ENCODE measurements around the gene MICAL1.
"Not testable (repeated sequence)": the region's sequence is repeated elsewhere in the genome, so short reads cannot be mapped to it uniquely, and the experiment has no call there.

Gene MICAL1

GRCh38 chr6:109474995-109475394 is 19.4 kb upstream of the MICAL1 start:
- no peak for DNase-seq

GRCh38 chr6:109473120-109473519 is 17.5 kb upstream of the MICAL1 start:
- no peak for DNase-seq

- no peak for DNase-seq
Measured at GRCh38 chr6:109472132-109472995, 16.8 kb upstream of the MICAL1 start.

- no peak for DNase-seq
Measured at GRCh38 chr6:109471105-109471810, 15.7 kb upstream of the MICAL1 start.

- no peak for DNase-seq
Measured at GRCh38 chr6:109469591-109470189, 14.1 kb upstream of the MICAL1 start.

GRCh38 chr6:109467696-109468095 is 12.1 kb upstream of the MICAL1 start:
- DNase-seq: no peak

GRCh38 chr6:109466212-109466923 is 10.8 kb upstream of the MICAL1 start:
- no peak for DNase-seq

- DNase-seq: peak; percentile 73
Measured at GRCh38 chr6:109465772-109466171, 10.2 kb upstream of the MICAL1 start.

- DNase-seq: no peak
Measured at GRCh38 chr6:109461733-109462526, 6.4 kb upstream of the MICAL1 start.

- DNase-seq: not testable (repeated sequence)
Measured at GRCh38 chr6:109461205-109461604, 5.6 kb upstream of the MICAL1 start.

GRCh38 chr6:109460161-109460829 is 4.7 kb upstream of the MICAL1 start:
- no peak for DNase-seq

- DNase-seq: peak; percentile 30
Measured at GRCh38 chr6:109458774-109459531, 3.4 kb upstream of the MICAL1 start.

- DNase-seq: no peak
Measured at GRCh38 chr6:109457562-109457996, 2.0 kb upstream of the MICAL1 start.

GRCh38 chr6:109456710-109457561 is 1.4 kb upstream of the MICAL1 start:
- DNase-seq: peak; percentile 21

- no peak for DNase-seq
Measured at GRCh38 chr6:109456111-109456583, 575 bp upstream of the MICAL1 start.

- peak; percentile 32 for DNase-seq
Measured at GRCh38 chr6:109454496-109455436, 806 bp downstream of the MICAL1 start.

- no peak for DNase-seq
Measured at GRCh38 chr6:109453594-109454495, 1.7 kb downstream of the MICAL1 start.
